Esophagus squamous epithelium (tissue), 4 donors: ENCODE data around the gene ANKRD22.

Source experiments
- POLR2A ChIP-seq, 4 donors: fragments of 450-650 bp; IDR thresholded peaks; one replicate each; pipeline ENCODE4 v1.6.1; 2017; ENCODE audit warnings: antibody characterized with exemption in 4 of 4, mild to moderate bottlenecking in 4 of 4, moderate library complexity in 3 of 4
- TF ChIP-seq, protein P1 (sequence below), 6 experiments: fragments of 450-650 bp in 4 of 6; fragments of 200-600 bp in 2 of 6; sonication (generic) in 2 of 6; IDR thresholded peaks; one replicate each; pipeline ENCODE4 v1.5.1; 2016 to 2019; ENCODE audit warnings: antibody characterized with exemption in 6 of 6, mild to moderate bottlenecking in 4 of 6, moderate library complexity in 4 of 6

DNA sequence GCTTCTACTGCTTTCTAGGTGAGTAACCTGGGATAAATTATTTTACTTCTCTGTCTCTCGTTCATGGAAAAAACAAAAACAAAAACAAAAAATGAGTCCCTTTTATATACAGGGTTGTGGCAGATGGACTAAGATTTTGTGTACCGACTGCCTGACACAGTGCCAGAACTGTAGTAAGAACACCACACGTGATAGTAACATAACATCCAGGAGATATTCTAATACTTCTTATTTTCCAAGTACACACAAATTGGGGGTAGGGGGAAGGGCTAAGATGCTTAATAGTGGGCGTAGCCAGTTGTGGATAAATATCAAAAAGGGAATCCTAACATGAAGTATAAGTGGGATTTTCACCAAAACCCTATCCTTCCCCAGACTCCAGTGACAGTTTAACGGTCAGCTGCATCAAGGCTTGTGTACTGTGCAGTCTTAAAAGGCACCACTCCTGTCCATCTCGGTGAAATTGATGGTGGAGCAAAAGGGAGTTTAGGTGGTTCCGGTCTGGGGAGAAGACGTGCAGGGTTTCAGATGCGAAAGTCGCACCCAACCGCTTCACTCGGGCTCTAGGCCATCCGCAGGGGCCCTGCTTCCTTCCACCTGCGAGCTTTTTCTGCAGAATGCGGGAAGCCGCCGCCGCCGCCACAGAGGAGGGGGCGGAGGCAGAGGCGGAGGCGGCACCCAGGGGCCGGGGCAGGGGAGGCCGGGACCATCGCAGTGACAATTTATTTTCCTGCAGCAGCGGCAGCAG lies 28.1 kb upstream of the ANKRD22 start, which contains the start of gene STAMBPL1:
- TF ChIP-seq, protein P1, sequence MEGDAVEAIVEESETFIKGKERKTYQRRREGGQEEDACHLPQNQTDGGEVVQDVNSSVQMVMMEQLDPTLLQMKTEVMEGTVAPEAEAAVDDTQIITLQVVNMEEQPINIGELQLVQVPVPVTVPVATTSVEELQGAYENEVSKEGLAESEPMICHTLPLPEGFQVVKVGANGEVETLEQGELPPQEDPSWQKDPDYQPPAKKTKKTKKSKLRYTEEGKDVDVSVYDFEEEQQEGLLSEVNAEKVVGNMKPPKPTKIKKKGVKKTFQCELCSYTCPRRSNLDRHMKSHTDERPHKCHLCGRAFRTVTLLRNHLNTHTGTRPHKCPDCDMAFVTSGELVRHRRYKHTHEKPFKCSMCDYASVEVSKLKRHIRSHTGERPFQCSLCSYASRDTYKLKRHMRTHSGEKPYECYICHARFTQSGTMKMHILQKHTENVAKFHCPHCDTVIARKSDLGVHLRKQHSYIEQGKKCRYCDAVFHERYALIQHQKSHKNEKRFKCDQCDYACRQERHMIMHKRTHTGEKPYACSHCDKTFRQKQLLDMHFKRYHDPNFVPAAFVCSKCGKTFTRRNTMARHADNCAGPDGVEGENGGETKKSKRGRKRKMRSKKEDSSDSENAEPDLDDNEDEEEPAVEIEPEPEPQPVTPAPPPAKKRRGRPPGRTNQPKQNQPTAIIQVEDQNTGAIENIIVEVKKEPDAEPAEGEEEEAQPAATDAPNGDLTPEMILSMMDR (IDR thresholded peaks at IDR 0.05): no peak
- TF ChIP-seq POLR2A (IDR thresholded peaks at IDR 0.05): no peak
